Measurements from ENCODE around the gene DMXL2. TPM values are rescaled to one million over a fixed set of nuclear protein-coding genes. Genes with fewer than 3 reads are reported as not detected.
"Not testable (repeated sequence)": the region's sequence is repeated elsewhere in the genome, so short reads cannot be mapped to it uniquely, and the experiment has no call there.

The DMXL2 gene
- polyA plus RNA-seq, 1 of the 3 experiments (the other 2 are of a cell fraction): 6.4 TPM

GRCh38 chr15:51447855-51448621 is 174.5 kb downstream of the DMXL2 start:
- Histone ChIP-seq H3K4me1 (ENCODE audit: control insufficient read depth in 1 of 2, insufficient read depth in 2 of 2, low read depth in 1 of 2, low read length in 1 of 2) (peaks cover 0 to 2% of the 10 kb centered on the region in 2 experiments; a peak in 1 of 4 replicates), H4K20me1 (ENCODE audit: insufficient read depth) (no peaks in the 10 kb centered on the region), H3K79me2 (ENCODE audit: insufficient read depth) (no peaks in the 10 kb centered on the region), H2AFZ (ENCODE audit: low read depth) (no peak overlapping the region), H3K4me3 (ENCODE audit: low read depth in 2 of 2, low read length in 1 of 2) (no peak overlapping the region), H3K27ac (ENCODE audit: low read depth in 2 of 2, low read length in 1 of 2) (no peak overlapping the region), H3K36me3 (replicated peaks in 1 of 2; ENCODE audit: control insufficient read depth in 1 of 2, insufficient read depth in 2 of 2, low read length in 1 of 2) (peaks cover 25 to 48% of the 10 kb centered on the region in 2 experiments), H3K9ac (no peak overlapping the region), H3K27me3 (ENCODE audit: insufficient read depth) (no peaks in the 10 kb centered on the region), H3F3A (replicated peaks; ENCODE audit: insufficient read depth) (no peaks in the 10 kb centered on the region), H3K9me3 (no peaks in the 10 kb centered on the region), H3K4me2 (no peak overlapping the region), H3K9me2 (no peaks in the 10 kb centered on the region)
- CTCF ChIA-PET: no interaction called here
- TF ChIP-seq REST (IDR thresholded peaks at IDR 0.05; ENCODE audit: low read depth, low read length) (no peak), RAD21 (IDR thresholded peaks at IDR 0.05; ENCODE audit: low read length) (no peak), USF2 (IDR thresholded peaks at IDR 0.05; ENCODE audit: borderline replicate concordance, low read depth, low read length) (no peak)
- TF ChIP-seq, protein P1, sequence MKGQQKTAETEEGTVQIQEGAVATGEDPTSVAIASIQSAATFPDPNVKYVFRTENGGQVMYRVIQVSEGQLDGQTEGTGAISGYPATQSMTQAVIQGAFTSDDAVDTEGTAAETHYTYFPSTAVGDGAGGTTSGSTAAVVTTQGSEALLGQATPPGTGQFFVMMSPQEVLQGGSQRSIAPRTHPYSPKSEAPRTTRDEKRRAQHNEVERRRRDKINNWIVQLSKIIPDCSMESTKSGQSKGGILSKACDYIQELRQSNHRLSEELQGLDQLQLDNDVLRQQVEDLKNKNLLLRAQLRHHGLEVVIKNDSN (IDR thresholded peaks at IDR 0.05; ENCODE audit: borderline replicate concordance, low read depth): no peak
- 86% methylated on average over 4 of the region's 4 CpGs for WGBS (ENCODE audit: low lambda C conversion rate)
- POLR2A ChIA-PET: no interaction called here
- no peak for DNase-seq

GRCh38 chr15:51446029-51446744 is 176.4 kb downstream of the DMXL2 start:
- H3K9ac ChIP-seq; H3F3A ChIP-seq (replicated peaks; ENCODE audit: insufficient read depth); H2AFZ ChIP-seq (ENCODE audit: low read depth); H4K20me1 ChIP-seq (ENCODE audit: insufficient read depth); DNase-seq; H3K27ac ChIP-seq (ENCODE audit: low read depth in 2 of 2, low read length in 1 of 2); H3K9me2 ChIP-seq; H3K4me2 ChIP-seq; H3K27me3 ChIP-seq (ENCODE audit: insufficient read depth); H3K4me3 ChIP-seq (ENCODE audit: low read depth in 2 of 2, low read length in 1 of 2); H3K79me2 ChIP-seq (ENCODE audit: insufficient read depth); POLR2A ChIA-PET; H3K9me3 ChIP-seq; H3K4me1 ChIP-seq (ENCODE audit: control insufficient read depth in 1 of 2, insufficient read depth in 2 of 2, low read depth in 1 of 2, low read length in 1 of 2): not testable (repeated sequence)
- H3K36me3 ChIP-seq (replicated peaks in 1 of 2; ENCODE audit: control insufficient read depth in 1 of 2, insufficient read depth in 2 of 2, low read length in 1 of 2): peaks cover 22 to 42% of the 10 kb centered on the region in 2 experiments
- CTCF ChIA-PET: interaction anchor here (0.7 kb wide), 1 partner anchor 283 kb away, joined by 3 read pairs; no protein-coding TSS in a partner anchor
- WGBS (ENCODE audit: low lambda C conversion rate): 95% methylated on average over 5 of the region's 5 CpGs

Measured in SK-N-SH (cell line).